ENCODE results near the gene PDE11A. TPM values are rescaled to one million over a fixed set of nuclear protein-coding genes. Genes with fewer than 3 reads are reported as not detected.

The PDE11A gene
- total and polyA plus RNA-seq, 2 of the 8 experiments (the other 6 are each of a cell fraction or from before 2014, with no cell fraction given): 0.19 to 0.23 TPM

DNA sequence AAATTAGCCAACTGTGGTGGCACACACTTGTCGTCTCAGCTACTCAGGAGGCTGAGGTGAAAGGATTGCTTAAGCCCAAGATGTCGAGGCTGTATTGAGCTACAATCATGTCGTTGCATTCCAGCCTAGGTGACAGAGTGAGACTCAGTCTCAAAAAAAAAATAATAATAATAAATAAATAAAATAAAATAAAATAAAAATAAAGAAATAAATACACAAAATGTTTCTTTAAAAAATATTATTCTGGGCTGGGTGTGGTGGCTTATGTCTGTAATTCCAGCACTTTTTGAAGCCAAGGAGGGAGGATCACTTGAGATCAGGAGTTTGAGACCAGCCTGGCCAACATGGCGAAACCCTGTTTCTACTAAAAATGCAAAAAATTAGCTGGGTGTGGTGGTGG is 407.2 kb downstream of the PDE11A start:
- Histone ChIP-seq H3K56ac (replicated peaks; ENCODE audit: insufficient read length, low read depth, low read length) (no peak overlapping the region), H3K4ac (replicated peaks; ENCODE audit: insufficient read length, low read depth, low read length) (no peak overlapping the region), H3K4me3 (ENCODE audit: extremely low read depth in 1 of 4, insufficient read depth in 2 of 4, low read depth in 3 of 4, low read length in 4 of 4) (no peak overlapping the region), H3K14ac (ENCODE audit: insufficient read length) (no peak overlapping the region), H3K36me3 (ENCODE audit: control insufficient read depth in 2 of 4, insufficient read depth in 4 of 4, low read length in 3 of 4) (no peaks in the 10 kb centered on the region), H4K20me1 (replicated peaks in 1 of 2; ENCODE audit: control insufficient read depth in 1 of 2, insufficient read depth in 2 of 2, low read length in 2 of 2) (no peaks in the 10 kb centered on the region), H3K27ac (ENCODE audit: low read depth, low read length) (no peak overlapping the region), H2BK12ac (ENCODE audit: low read depth, low read length) (no peak overlapping the region), H2BK5ac (ENCODE audit: low read depth, low read length) (no peak overlapping the region), H2BK20ac (ENCODE audit: low read length) (no peak overlapping the region), H3K9ac (replicated peaks in 1 of 4; ENCODE audit: extremely low read depth in 1 of 4, low read depth in 3 of 4, low read length in 3 of 4) (no peak overlapping the region), H4K91ac (replicated peaks; ENCODE audit: insufficient read length, low read length) (no peak overlapping the region), H4K5ac (ENCODE audit: insufficient read length, low read depth, low read length) (no peak overlapping the region), H2BK120ac (replicated peaks; ENCODE audit: low read depth, low read length) (no peak overlapping the region), H3K23me2 (ENCODE audit: low read depth, low read length) (no peaks in the 10 kb centered on the region), H3K79me1 (ENCODE audit: low read depth, low read length) (no peaks in the 10 kb centered on the region), H3K23ac (ENCODE audit: insufficient read length) (no peak overlapping the region), H3K4me2 (ENCODE audit: insufficient read depth in 1 of 2, low read depth in 2 of 2, low read length in 2 of 2) (no peak overlapping the region), H2AK5ac (ENCODE audit: low read depth, low read length) (no peak overlapping the region), H4K8ac (ENCODE audit: extremely low read depth, insufficient read depth, low read length) (no peak overlapping the region), H2BK15ac (ENCODE audit: low read length) (no peak overlapping the region), H2AFZ (ENCODE audit: low read length) (no peak overlapping the region), H3K79me2 (ENCODE audit: control insufficient read depth in 1 of 2, insufficient read depth in 2 of 2, low read length in 2 of 2) (no peaks in the 10 kb centered on the region), H3K18ac (ENCODE audit: extremely low read depth, low read length) (no peak overlapping the region), H3K27me3 (replicated peaks in 1 of 4; ENCODE audit: control insufficient read depth in 3 of 4, extremely low read depth in 1 of 4, insufficient read depth in 3 of 4, low read length in 3 of 4) (peaks cover 11 to 44% (median 34%) of the 10 kb centered on the region in 4 experiments; a peak in 6 of 7 replicates), H3K4me1 (replicated peaks in 1 of 4; ENCODE audit: control insufficient read depth in 3 of 4, insufficient read depth in 4 of 4, low read length in 3 of 4) (no peaks in the 10 kb centered on the region; a peak in 1 of 7 replicates), H3K9me3 (ENCODE audit: insufficient read depth in 2 of 2, low read depth in 1 of 2, low read length in 1 of 2) (no peaks in the 10 kb centered on the region)
- DNase-seq (ENCODE audit: low read depth in 1 of 2, low spot score in 2 of 2): no peak
- CTCF ChIA-PET (ENCODE audit: partially characterized antibody): interaction anchor here (0.9 to 1.9 kb wide), 5 partner anchors 9 to 516 kb away, joined by 3 to 4 read pairs (median 4); no protein-coding TSS in a partner anchor
- POLR2A ChIA-PET (ENCODE audit: partially characterized antibody): no interaction called here
- no peak for FAIRE-seq
- WGBS, 2 experiments (ENCODE audit: extremely low coverage in 1 of 2, insufficient coverage in 1 of 2, insufficient read length in 1 of 2, insufficient replicate concordance in 2 of 2, low coverage in 1 of 2, low lambda C conversion rate in 2 of 2, missing lambda C conversion rate in 1 of 2): 65% methylated on average over 4 of the region's 4 CpGs; no CpG with 5 or more reads in 1 of the 2 experiments
- TF ChIP-seq SIX5 (IDR thresholded peaks at IDR 0.05; ENCODE audit: low read depth, low read length) (no peak), SP1 (IDR thresholded peaks at IDR 0.05; ENCODE audit: low read depth, low read length) (no peak), RFX5 (IDR thresholded peaks at IDR 0.05; ENCODE audit: borderline replicate concordance, low read depth, low read length) (no peak), BCL11A (IDR thresholded peaks at IDR 0.05; ENCODE audit: low read depth in 2 of 2, low read length in 2 of 2) (no peak), SAP30 (IDR thresholded peaks at IDR 0.05; ENCODE audit: insufficient read depth, insufficient replicate concordance, low read length) (no peak), TAF7 (optimal IDR thresholded peaks at IDR 0.05; ENCODE audit: borderline replicate concordance, low read depth, low read length) (no peak), JUND (IDR thresholded peaks at IDR 0.05; ENCODE audit: low read length) (no peak), CREB1 (IDR thresholded peaks at IDR 0.05) (no peak), CHD1 (IDR thresholded peaks at IDR 0.05; ENCODE audit: low read depth, low read length) (no peak), POLR2AphosphoS5 (IDR thresholded peaks at IDR 0.05; ENCODE audit: low read depth, low read length) (no peak), KDM5A (IDR thresholded peaks at IDR 0.05; ENCODE audit: low read length) (no peak)
- TF ChIP-seq, protein P1, sequence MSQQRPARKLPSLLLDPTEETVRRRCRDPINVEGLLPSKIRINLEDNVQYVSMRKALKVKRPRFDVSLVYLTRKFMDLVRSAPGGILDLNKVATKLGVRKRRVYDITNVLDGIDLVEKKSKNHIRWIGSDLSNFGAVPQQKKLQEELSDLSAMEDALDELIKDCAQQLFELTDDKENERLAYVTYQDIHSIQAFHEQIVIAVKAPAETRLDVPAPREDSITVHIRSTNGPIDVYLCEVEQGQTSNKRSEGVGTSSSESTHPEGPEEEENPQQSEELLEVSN (IDR thresholded peaks at IDR 0.05): no peak

All from H1 (cell line).